Neural cell (in vitro differentiated cells): ENCODE measurements around the gene ERBB2. TPM values are rescaled to one million over a fixed set of nuclear protein-coding genes. Genes with fewer than 3 reads are reported as not detected.

ENCODE experiments used
- H2AFZ ChIP-seq: fragments of 200-600, 300-800 bp; sonication (generic), shearing (Covaris generic); 2 replicates; pipeline ENCODE4 v1.6.0; 2014; ENCODE audit warnings: low read depth, mild to moderate bottlenecking, antibody characterized with exemption, low read length, moderate library complexity
- H3F3A ChIP-seq: fragments of 200-600 bp; shearing (Covaris generic); 2 replicates; pipeline ENCODE4 v1.6.1; 2016; ENCODE audit warnings: mild to moderate bottlenecking, moderate library complexity, mixed read lengths, antibody characterized with exemption, low read length; ENCODE audit not compliant: insufficient read depth, poor library complexity, severe bottlenecking
- H3K27ac ChIP-seq: fragments of 200-600, 300-800 bp; sonication (generic), shearing (Covaris generic); 2 replicates; pipeline ENCODE4 v1.5.1; 2014; ENCODE audit warnings: mild to moderate bottlenecking, low read length, moderate library complexity
- H3K27me3 ChIP-seq: fragments of 300-800, 200-600 bp; sonication (generic), shearing (Covaris generic); 2 replicates; pipeline ENCODE4 v1.6.0; 2014; ENCODE audit warnings: mild to moderate bottlenecking, low read depth, low read length, moderate library complexity; ENCODE audit not compliant: insufficient read depth
- H3K36me3 ChIP-seq: fragments of 300-800, 200-600 bp; sonication (generic), shearing (Covaris generic); 2 replicates; pipeline ENCODE4 v1.5.1; 2014; ENCODE audit warnings: mild to moderate bottlenecking, antibody characterized with exemption, low read length, moderate library complexity; ENCODE audit not compliant: insufficient read depth
- H3K4me2 ChIP-seq: fragments of 300-800, 200-600 bp; sonication (generic), shearing (Covaris generic); 2 replicates; pipeline ENCODE4 v1.6.0; 2014; ENCODE audit warnings: mild to moderate bottlenecking, low read length
- H3K4me3 ChIP-seq: fragments of 300-800, 200-600 bp; sonication (generic), shearing (Covaris generic); 2 replicates; pipeline ENCODE4 v1.5.1; 2014; ENCODE audit warnings: mild to moderate bottlenecking, low read length, moderate library complexity
- H3K79me2 ChIP-seq: fragments of 200-600 bp; shearing (Covaris generic); replicated peaks from 2 replicates; pipeline ENCODE4 v1.6.0; 2014; ENCODE audit warnings: mild to moderate bottlenecking, low read length, moderate library complexity; ENCODE audit not compliant: insufficient read depth
- H3K9ac ChIP-seq: fragments of 300-800, 200-600 bp; sonication (generic), shearing (Covaris generic); 2 replicates; pipeline ENCODE4 v1.6.1; 2016; ENCODE audit warnings: mild to moderate bottlenecking, low read length, mixed read lengths
- H3K9me2 ChIP-seq: fragments of 200-600 bp; shearing (Covaris generic); 2 replicates; pipeline ENCODE4 v1.6.1; 2016; ENCODE audit warnings: mild to moderate bottlenecking, low read length, mixed read lengths; ENCODE audit not compliant: insufficient read depth
- H3K9me3 ChIP-seq: fragments of 200-600, 300-800 bp; sonication (generic), shearing (Covaris generic); 2 replicates; pipeline ENCODE4 v1.6.1; 2016; ENCODE audit warnings: mild to moderate bottlenecking, mixed run types, low read length, moderate library complexity, mixed read lengths
- H4K20me1 ChIP-seq: fragments of 200-600 bp; shearing (Covaris generic); 2 replicates; pipeline ENCODE4 v1.6.1; 2016; ENCODE audit warnings: mild to moderate bottlenecking, mixed run types; ENCODE audit not compliant: insufficient read depth
- EP300 ChIP-seq: fragments of 450-650 bp; conservative IDR thresholded peaks from 2 replicates; pipeline ENCODE4 v1.6.1; 2014; ENCODE audit warnings: antibody characterized with exemption, mild to moderate bottlenecking, moderate library complexity; ENCODE audit not compliant: poor library complexity, severe bottlenecking
- EZH2 ChIP-seq: fragments of 200-600, 300-800 bp; shearing (Covaris generic), sonication (generic); IDR thresholded peaks from 2 replicates; pipeline ENCODE4 v1.6.1; 2014; ENCODE audit warnings: antibody characterized with exemption, low read length, borderline replicate concordance, mild to moderate bottlenecking; ENCODE audit not compliant: insufficient read depth, poor library complexity, severe bottlenecking
- MXI1 ChIP-seq: fragments of 450-650 bp; conservative IDR thresholded peaks from 2 replicates; pipeline ENCODE4 v1.6.1; 2014; ENCODE audit warnings: antibody characterized with exemption, mild to moderate bottlenecking; ENCODE audit not compliant: poor library complexity, severe bottlenecking
- POLR2AphosphoS5 ChIP-seq: IDR thresholded peaks from 2 replicates; pipeline ENCODE4 v1.6.1; 2012
- RAD21 ChIP-seq: fragments of 450-650 bp; conservative IDR thresholded peaks from 2 replicates; pipeline ENCODE4 v1.6.1; 2014; ENCODE audit warnings: antibody characterized with exemption, mild to moderate bottlenecking, moderate library complexity
- SMC3 ChIP-seq: fragments of 450-650 bp; conservative IDR thresholded peaks from 2 replicates; pipeline ENCODE4 v1.6.1; 2014; ENCODE audit warnings: antibody characterized with exemption, mild to moderate bottlenecking, moderate library complexity; ENCODE audit not compliant: poor library complexity
- TAF1 ChIP-seq: IDR thresholded peaks from 2 replicates; pipeline ENCODE4 v1.6.1; 2012; ENCODE audit warnings: low read depth
- polyA plus RNA-seq: library from polyadenylated mRNA; depleted of rRNA; stranded (reverse); fragments of >200 nt; gene quantifications from 2 replicates; pipeline ENCODE4 v1.2.3, GENCODE V29; 2014
- TF ChIP-seq, protein P1 (sequence below): fragments of 450-650 bp; IDR thresholded peaks from 2 replicates; pipeline ENCODE4 v1.5.1; 2014; ENCODE audit warnings: antibody characterized with exemption, mild to moderate bottlenecking, moderate library complexity; ENCODE audit not compliant: poor library complexity, severe bottlenecking
- TF ChIP-seq, protein P2 (sequence below): IDR thresholded peaks from 2 replicates; pipeline ENCODE4 v1.6.1; 2012; ENCODE audit warnings: borderline replicate concordance

Gene ERBB2
- polyA plus RNA-seq, 1 donor from 2014 or later, result 16.0 TPM

DNA sequence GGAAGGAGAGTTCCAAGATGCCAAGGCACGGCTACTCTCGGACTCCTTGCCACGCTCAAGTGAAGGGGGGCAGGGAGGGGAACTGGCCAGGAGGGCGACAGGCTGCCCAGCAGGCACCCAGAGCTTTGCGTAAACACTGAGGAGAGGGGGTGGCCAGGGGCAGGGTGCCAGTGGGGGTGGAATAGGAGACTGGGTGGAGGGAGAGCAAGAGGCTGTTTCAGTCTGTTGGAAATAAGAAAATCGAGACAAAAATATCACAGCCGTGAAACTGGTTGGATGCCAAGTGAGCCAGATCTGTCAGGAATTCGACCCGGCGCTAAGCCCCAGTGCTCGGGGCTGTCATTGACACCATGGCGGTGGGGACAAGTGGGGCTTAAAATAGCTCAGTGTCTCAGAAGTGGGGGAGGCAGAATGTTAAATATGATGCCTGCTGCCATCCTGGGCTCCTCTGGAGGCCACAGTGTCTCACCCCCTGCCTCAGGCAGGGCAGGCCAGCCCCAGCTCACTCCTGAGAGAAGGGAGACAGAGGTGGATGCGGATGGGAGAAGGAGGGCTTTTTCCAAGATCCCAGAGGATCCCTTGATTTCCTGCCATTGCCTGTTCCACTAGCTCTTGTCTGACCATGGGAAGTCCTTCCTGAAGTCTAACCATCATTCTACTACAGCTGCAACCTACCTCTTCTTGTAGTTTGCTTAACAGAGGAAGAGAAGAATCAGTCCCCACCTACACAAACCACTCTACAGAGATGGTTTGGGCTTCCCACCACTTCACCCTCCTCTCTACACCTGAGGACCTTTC, 22.1 kb upstream of the ERBB2 start:
- no peaks in the 10 kb centered on the region for H3K9me3 ChIP-seq
- no peaks in the 10 kb centered on the region for H4K20me1 ChIP-seq
- no peaks in the 10 kb centered on the region for H3K36me3 ChIP-seq
- H3K79me2 ChIP-seq, result no peaks in the 10 kb centered on the region
- H3K9ac ChIP-seq, result no peak overlapping the region
- no peaks in the 10 kb centered on the region for H3K9me2 ChIP-seq
- H3K27ac ChIP-seq, result no peak overlapping the region
- H3K4me3 ChIP-seq, result no peak overlapping the region
- TF ChIP-seq, protein P1, sequence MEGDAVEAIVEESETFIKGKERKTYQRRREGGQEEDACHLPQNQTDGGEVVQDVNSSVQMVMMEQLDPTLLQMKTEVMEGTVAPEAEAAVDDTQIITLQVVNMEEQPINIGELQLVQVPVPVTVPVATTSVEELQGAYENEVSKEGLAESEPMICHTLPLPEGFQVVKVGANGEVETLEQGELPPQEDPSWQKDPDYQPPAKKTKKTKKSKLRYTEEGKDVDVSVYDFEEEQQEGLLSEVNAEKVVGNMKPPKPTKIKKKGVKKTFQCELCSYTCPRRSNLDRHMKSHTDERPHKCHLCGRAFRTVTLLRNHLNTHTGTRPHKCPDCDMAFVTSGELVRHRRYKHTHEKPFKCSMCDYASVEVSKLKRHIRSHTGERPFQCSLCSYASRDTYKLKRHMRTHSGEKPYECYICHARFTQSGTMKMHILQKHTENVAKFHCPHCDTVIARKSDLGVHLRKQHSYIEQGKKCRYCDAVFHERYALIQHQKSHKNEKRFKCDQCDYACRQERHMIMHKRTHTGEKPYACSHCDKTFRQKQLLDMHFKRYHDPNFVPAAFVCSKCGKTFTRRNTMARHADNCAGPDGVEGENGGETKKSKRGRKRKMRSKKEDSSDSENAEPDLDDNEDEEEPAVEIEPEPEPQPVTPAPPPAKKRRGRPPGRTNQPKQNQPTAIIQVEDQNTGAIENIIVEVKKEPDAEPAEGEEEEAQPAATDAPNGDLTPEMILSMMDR, result no peak
- TF ChIP-seq EZH2 (no peak), EP300 (no peak), RAD21 (no peak), SMC3 (no peak), POLR2AphosphoS5 (no peak), TAF1 (no peak), MXI1 (no peak)
- TF ChIP-seq, protein P2, sequence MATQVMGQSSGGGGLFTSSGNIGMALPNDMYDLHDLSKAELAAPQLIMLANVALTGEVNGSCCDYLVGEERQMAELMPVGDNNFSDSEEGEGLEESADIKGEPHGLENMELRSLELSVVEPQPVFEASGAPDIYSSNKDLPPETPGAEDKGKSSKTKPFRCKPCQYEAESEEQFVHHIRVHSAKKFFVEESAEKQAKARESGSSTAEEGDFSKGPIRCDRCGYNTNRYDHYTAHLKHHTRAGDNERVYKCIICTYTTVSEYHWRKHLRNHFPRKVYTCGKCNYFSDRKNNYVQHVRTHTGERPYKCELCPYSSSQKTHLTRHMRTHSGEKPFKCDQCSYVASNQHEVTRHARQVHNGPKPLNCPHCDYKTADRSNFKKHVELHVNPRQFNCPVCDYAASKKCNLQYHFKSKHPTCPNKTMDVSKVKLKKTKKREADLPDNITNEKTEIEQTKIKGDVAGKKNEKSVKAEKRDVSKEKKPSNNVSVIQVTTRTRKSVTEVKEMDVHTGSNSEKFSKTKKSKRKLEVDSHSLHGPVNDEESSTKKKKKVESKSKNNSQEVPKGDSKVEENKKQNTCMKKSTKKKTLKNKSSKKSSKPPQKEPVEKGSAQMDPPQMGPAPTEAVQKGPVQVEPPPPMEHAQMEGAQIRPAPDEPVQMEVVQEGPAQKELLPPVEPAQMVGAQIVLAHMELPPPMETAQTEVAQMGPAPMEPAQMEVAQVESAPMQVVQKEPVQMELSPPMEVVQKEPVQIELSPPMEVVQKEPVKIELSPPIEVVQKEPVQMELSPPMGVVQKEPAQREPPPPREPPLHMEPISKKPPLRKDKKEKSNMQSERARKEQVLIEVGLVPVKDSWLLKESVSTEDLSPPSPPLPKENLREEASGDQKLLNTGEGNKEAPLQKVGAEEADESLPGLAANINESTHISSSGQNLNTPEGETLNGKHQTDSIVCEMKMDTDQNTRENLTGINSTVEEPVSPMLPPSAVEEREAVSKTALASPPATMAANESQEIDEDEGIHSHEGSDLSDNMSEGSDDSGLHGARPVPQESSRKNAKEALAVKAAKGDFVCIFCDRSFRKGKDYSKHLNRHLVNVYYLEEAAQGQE, result no peak
- no peaks in the 10 kb centered on the region for H3F3A ChIP-seq
- H3K4me2 ChIP-seq, result no peak overlapping the region
- H3K27me3 ChIP-seq, result no peaks in the 10 kb centered on the region
- H2AFZ ChIP-seq, result no peak overlapping the region

DNA sequence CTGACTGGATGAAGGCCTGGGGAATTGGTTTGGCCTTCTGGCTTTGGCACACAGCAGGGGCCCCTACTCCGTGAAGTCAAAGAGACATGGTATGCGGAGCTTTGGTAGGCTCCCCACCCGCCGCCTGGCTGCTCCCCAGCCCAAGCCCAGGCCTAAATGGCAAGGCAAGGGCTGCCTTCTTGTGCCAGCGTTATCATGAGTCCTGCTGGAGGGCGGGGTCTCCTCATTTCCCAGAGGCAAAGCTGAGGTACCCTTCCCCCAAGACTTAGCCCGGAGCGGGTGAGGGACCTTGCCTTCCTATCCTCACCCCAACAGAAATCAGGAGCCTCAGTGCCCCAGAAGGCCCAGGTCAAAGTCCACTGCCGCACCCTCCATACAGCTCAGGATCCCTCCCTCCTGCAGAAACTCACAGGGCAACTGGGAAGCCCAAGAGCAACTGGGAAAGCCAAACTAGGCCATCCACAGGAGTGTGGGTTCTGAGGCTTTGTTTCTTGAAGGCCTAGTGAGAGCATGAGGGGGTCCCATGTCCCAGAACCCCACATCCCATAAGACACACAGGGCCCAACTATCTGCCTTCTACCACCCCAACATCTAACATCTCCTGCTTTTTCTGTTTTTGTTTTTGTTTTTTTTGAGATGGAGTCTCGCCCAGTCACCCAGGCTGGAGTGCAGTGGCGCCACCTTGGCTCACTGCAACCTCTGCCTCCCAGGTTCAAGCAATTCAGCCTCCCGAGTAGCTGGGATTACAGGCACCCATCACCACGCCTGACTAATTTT, 21.3 kb upstream of the ERBB2 start:
- no peak overlapping the region for H3K9ac ChIP-seq
- no peaks in the 10 kb centered on the region for H3F3A ChIP-seq
- H4K20me1 ChIP-seq, result no peaks in the 10 kb centered on the region
- no peak overlapping the region for H3K27ac ChIP-seq
- H3K36me3 ChIP-seq, result no peaks in the 10 kb centered on the region
- no peaks in the 10 kb centered on the region for H3K9me3 ChIP-seq
- H2AFZ ChIP-seq, result no peak overlapping the region
- H3K27me3 ChIP-seq, result no peaks in the 10 kb centered on the region
- no peaks in the 10 kb centered on the region for H3K79me2 ChIP-seq
- H3K4me2 ChIP-seq, result no peak overlapping the region
- H3K4me3 ChIP-seq, result no peak overlapping the region
- no peak for TF ChIP-seq POLR2AphosphoS5
- no peak for TF ChIP-seq SMC3
- no peaks in the 10 kb centered on the region for H3K9me2 ChIP-seq
